ENCODE measurements around the gene GGA1.

GGA1 gene

DNA sequence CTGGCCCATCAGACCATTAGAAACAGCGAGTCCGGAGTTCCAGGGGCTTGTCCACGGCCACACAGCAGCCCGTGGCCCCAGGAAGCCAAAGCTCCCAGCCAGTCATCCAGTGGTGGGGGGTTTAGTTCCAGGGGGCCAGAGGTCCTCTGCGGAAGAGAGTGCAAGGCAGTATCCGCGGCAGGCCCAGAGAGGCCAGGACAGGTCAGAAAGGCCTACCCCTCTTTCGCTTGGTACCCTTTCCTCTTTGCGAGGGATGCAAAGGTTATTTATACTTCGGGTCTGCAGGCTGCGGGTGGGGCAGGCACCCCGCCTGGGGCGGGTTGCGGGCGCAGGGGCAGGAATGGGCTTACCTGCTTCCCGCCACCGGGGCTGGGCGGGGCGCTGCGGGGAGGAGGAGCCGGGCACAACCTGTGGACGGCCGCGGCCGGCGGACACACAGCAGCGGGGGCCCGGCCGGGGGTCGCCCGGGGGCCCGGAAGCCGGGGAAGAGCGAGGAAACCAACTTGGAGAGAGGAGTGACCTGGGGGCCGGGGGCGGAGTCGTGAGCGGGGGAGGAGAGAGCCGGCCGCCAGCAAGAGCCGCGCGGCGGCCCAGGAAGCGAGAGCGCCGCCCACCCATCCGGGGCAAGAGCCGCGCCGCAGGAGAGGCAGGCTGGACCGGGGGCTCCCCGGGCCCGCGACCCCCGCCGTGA, 30.6 kb downstream of the GGA1 start, which contains the start of gene SH3BP1:
SH3BP1 (plus strand) TSS at position 600 of the 691 bp plus-strand sequence. CDS start 119 bp downstream, outside the sequence.
- H3K79me2 ChIP-seq (ENCODE audit: low read length), result peaks cover 13% of the 10 kb centered on the region
- H3K9me3 ChIP-seq (replicated peaks; ENCODE audit: insufficient read depth, low read length), result no peaks in the 10 kb centered on the region
- H3K9ac ChIP-seq (ENCODE audit: low read length), result peak within 1 kb of the TSS; percentile 74
- no peaks in the 10 kb centered on the region for H3K27me3 ChIP-seq (replicated peaks; ENCODE audit: insufficient read depth, low read length)
- peak within 1 kb of the TSS; percentile 88 for H3K4me2 ChIP-seq (ENCODE audit: low read depth, low read length)
- H3K36me3 ChIP-seq (replicated peaks; ENCODE audit: insufficient read depth, low read length), result no peaks in the 10 kb centered on the region
- H4K20me1 ChIP-seq (ENCODE audit: insufficient read depth, low read length), result no peaks in the 10 kb centered on the region
- H3K27ac ChIP-seq (ENCODE audit: low read length), result peak within 1 kb of the TSS; percentile 47; the same call in 1 of the 2 replicates
- TF ChIP-seq CTCF (IDR thresholded peaks at IDR 0.05; ENCODE audit: low read length) (no peak), EZH2phosphoT487 (IDR thresholded peaks at IDR 0.05; ENCODE audit: low read length) (no peak)
- H3K4me1 ChIP-seq (ENCODE audit: low read length), result peaks cover 31% of the 10 kb centered on the region
- peaks cover 34% of the 10 kb centered on the region for H3F3A ChIP-seq (ENCODE audit: insufficient read depth, low read length)
- H2AFZ ChIP-seq (ENCODE audit: low read length), result peak within 1 kb of the TSS; percentile 64
- peak within 1 kb of the TSS; percentile 85 for H3K4me3 ChIP-seq (ENCODE audit: low read length)
- peak; percentile 52 for DNase-seq
- H3K9me2 ChIP-seq (replicated peaks; ENCODE audit: insufficient read depth, low read length), result no peaks in the 10 kb centered on the region

DNA sequence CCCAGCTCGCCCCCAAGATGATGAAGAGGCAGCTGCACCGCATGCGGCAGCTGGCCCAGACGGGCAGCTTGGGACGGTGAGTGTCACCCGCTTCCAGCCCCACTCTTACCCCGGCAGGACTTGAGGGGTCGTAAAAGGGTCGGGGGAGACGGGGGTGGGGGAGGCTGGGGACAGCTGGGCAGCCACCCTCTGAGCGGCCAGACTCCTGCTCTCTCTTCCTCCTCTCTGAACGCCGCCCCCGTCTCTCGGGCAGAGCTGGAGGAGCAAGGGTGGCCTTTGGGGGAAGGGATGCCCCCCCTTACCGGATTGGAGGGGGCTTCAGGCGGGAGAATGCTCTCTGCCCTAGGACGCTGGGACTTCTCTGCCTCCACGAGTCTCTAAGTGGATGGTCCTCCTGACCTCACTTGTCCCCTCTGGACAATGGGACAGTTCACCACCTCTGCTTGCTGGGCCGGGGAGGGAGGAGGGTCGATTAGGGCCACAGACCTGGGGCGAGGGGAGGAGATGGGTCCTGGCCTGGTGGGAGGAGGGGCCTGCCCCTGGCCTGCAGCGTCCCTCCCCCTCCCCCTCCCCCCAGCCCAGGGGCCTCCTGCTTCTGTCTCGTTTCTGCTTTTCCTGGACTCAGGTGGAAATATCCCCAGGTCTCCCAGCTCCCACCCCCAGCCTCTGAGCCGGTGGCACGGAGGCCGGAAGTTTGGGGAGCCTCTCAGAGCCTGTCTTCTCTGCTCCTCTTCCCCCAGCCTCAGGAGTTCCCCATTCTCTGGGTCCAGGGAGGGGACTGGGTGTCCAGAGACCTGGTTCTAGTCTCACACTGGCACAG, 31.3 kb downstream of the GGA1 start:
- Histone ChIP-seq H3K27me3 (replicated peaks; ENCODE audit: insufficient read depth, low read length) (no peaks in the 10 kb centered on the region), H3K9ac (ENCODE audit: low read length) (peak overlapping the region; percentile 74), H3K9me2 (replicated peaks; ENCODE audit: insufficient read depth, low read length) (no peaks in the 10 kb centered on the region), H3K36me3 (replicated peaks; ENCODE audit: insufficient read depth, low read length) (no peaks in the 10 kb centered on the region), H3K79me2 (ENCODE audit: low read length) (peaks cover 13% of the 10 kb centered on the region), H3K4me3 (ENCODE audit: low read length) (peak overlapping the region; percentile 85), H2AFZ (ENCODE audit: low read length) (peak overlapping the region; percentile 64), H4K20me1 (ENCODE audit: insufficient read depth, low read length) (no peaks in the 10 kb centered on the region), H3F3A (ENCODE audit: insufficient read depth, low read length) (peaks cover 34% of the 10 kb centered on the region), H3K4me2 (ENCODE audit: low read depth, low read length) (peak overlapping the region; percentile 88), H3K4me1 (ENCODE audit: low read length) (peaks cover 31% of the 10 kb centered on the region), H3K9me3 (replicated peaks; ENCODE audit: insufficient read depth, low read length) (no peaks in the 10 kb centered on the region), H3K27ac (ENCODE audit: low read length) (no peak overlapping the region; the same call in 1 of the 2 replicates)
- TF ChIP-seq CTCF (IDR thresholded peaks at IDR 0.05; ENCODE audit: low read length), result no peak
- TF ChIP-seq EZH2 (optimal IDR thresholded peaks at IDR 0.05; ENCODE audit: low read depth, low read length), result no peak
- TF ChIP-seq EZH2phosphoT487 (IDR thresholded peaks at IDR 0.05; ENCODE audit: low read length), result no peak
- no peak for DNase-seq

DNA sequence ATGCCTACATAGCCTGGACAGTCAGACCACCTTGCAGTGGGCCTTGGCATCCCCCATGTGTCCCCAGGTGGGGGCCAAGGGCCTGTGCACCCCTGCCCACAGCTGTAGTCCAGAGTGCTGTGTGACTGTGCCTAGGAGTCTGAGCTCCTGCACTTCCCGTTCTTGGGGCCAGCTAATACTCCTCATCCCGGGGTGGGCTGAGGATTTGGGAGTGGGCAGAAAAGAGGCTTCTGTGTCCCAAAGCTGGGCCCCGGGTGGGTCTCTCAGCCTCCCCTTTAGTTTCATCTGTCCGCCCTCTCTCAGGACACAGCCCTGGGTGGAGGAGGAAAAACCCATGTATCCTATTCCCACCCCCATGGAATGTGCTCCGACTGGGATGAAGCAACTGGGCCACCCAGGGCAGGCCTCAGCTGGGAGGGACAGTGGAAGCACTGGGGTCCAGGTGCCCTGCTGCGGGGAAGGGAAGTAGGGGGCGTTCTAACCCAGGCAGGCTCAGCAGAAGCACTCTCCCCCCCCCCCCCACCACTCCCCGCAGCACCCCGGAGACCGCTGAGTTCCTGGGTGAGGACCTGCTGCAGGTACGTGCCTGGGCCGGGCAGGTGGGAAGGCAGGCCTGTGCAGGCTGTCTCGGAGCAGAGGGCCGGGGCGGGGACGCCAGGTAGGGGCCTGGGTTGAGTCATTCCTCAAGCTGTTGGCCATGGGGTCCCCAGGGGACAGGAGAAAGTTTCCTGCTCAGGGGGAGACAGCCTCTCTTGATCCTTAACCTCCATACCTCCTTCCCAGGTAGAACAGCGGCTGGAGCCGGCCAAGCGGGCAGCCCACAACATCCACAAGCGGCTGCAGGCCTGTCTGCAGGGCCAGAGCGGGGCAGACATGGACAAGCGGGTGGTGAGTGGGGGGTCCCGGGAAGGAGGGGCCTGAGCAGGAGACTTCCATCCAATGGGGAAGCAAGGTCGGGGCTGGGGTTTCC, 32.2 kb downstream of the GGA1 start:
- no peak overlapping the region for H3K27ac ChIP-seq (ENCODE audit: low read length)

More for the DNA sequence above, 32.2 kb downstream of the GGA1 start:
- no peaks in the 10 kb centered on the region for H3K27me3 ChIP-seq (replicated peaks; ENCODE audit: insufficient read depth, low read length)
- peaks cover 13% of the 10 kb centered on the region for H3K79me2 ChIP-seq (ENCODE audit: low read length)
- H3K36me3 ChIP-seq (replicated peaks; ENCODE audit: insufficient read depth, low read length), result no peaks in the 10 kb centered on the region
- no peak for TF ChIP-seq EZH2phosphoT487 (IDR thresholded peaks at IDR 0.05; ENCODE audit: low read length)
- TF ChIP-seq EZH2 (optimal IDR thresholded peaks at IDR 0.05; ENCODE audit: low read depth, low read length), result no peak
- TF ChIP-seq CTCF (IDR thresholded peaks at IDR 0.05; ENCODE audit: low read length), result no peak
- H3K4me3 ChIP-seq (ENCODE audit: low read length), result peak overlapping the region; percentile 85
- no peak overlapping the region for H2AFZ ChIP-seq (ENCODE audit: low read length)
- H4K20me1 ChIP-seq (ENCODE audit: insufficient read depth, low read length), result no peaks in the 10 kb centered on the region
- DNase-seq, result no peak
- peaks cover 34% of the 10 kb centered on the region for H3F3A ChIP-seq (ENCODE audit: insufficient read depth, low read length)
- no peaks in the 10 kb centered on the region for H3K9me3 ChIP-seq (replicated peaks; ENCODE audit: insufficient read depth, low read length)
- peak overlapping the region; percentile 88; the same call in 1 of the 2 replicates for H3K4me2 ChIP-seq (ENCODE audit: low read depth, low read length)
- peak overlapping the region; percentile 74; the same call in 1 of the 2 replicates for H3K9ac ChIP-seq (ENCODE audit: low read length)
- peaks cover 31% of the 10 kb centered on the region for H3K4me1 ChIP-seq (ENCODE audit: low read length)
- H3K9me2 ChIP-seq (replicated peaks; ENCODE audit: insufficient read depth, low read length), result no peaks in the 10 kb centered on the region
